ENCODE measurements around the gene DRD3. TPM values are rescaled to one million over a fixed set of nuclear protein-coding genes. Genes with fewer than 3 reads are reported as not detected.
A peak's percentile ranks its signal among the peaks of the same experiment; 100 is the strongest.

The DRD3 gene
- total RNA-seq, 6 experiments from 2014 or later = not detected

DNA sequence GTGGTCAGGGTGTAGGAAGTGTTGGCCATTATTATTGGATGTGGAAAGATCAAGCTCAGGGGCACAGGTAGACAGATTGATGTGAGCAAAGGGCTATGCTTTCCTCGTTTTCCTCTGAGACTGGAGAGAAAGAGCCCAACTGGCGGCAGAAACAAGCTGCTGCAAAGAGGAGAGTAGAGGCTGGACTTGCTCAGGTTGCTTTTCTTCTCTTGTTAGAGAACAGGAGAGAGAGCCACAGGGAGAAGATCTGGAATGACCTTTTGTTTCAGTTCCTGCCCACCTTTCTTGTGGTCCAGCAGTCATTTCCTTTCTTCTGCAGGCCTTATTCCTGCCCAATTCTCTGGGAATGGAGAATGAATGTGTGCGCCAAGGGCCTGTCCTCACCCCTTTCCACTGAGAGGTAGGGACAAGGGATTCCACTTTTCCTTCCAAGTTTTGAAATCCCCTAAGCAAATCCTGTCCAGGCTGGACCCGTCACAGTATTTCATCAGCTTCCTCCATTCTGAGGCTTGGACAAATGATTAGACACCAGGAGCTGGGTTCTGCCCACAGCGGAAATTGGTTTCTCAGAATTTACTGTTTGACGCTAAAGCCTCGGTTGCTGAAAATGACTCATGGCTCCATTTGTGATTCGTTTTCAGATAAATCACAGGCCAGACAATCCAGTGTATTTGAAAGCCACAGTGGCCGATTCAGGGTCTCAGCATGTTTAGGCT lies 42.5 kb upstream of the DRD3 start:
- Mint-ChIP-seq H3K9me3 (peaks cover 18% of the 10 kb centered on the region), H3K27ac (peak overlapping the region; percentile 64), H3K4me1 (ENCODE audit: low read depth) (peaks cover 23% of the 10 kb centered on the region), H3K27me3 (ENCODE audit: insufficient read depth) (peaks cover 18% of the 10 kb centered on the region), H3K4me3 (no peak overlapping the region), H3K36me3 (ENCODE audit: low read depth) (peaks cover 9% of the 10 kb centered on the region; the same call in 1 of the 2 replicates)
- TF ChIP-seq CTCF (IDR thresholded peaks at IDR 0.05) = no peak
- peak; percentile 41 for DNase-seq

DNA sequence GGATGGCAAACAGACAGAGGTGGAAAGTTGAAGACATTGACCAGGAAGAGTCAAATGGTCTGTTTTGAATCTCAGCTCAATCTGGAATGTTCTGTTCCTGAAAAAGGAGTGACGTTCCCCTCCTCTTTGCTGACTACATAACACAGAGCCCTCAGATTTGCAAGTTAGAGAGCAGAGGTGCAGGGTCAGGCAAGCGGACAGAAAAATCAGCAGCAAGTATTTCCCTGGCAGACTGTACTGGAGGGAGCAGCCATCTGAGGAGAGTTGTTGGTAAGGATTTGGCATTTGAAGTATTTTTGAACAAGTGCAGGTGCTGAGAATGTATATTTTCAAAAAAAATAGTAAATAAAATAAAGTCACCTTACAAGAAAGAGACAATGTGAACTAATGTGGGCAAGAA lies 40.9 kb upstream of the DRD3 start:
- no peak for DNase-seq
- Mint-ChIP-seq H3K27ac (no peak overlapping the region), H3K27me3 (ENCODE audit: insufficient read depth) (peaks cover 15% of the 10 kb centered on the region)

GRCh38 chr3:114218578-114219185 lies 39.8 kb upstream of the DRD3 start:
- Mint-ChIP-seq H3K4me1 (ENCODE audit: low read depth) (peaks cover 17% of the 10 kb centered on the region), H3K27me3 (ENCODE audit: insufficient read depth) (peaks cover 14% of the 10 kb centered on the region), H3K4me3 (no peak overlapping the region), H3K27ac (no peak overlapping the region), H3K9me3 (no peaks in the 10 kb centered on the region), H3K36me3 (ENCODE audit: low read depth) (no peaks in the 10 kb centered on the region)
- no peak for TF ChIP-seq CTCF (IDR thresholded peaks at IDR 0.05)
- DNase-seq = no peak

More for the DNA sequence above, 40.9 kb upstream of the DRD3 start:
- peaks cover 17% of the 10 kb centered on the region for H3K4me1 Mint-ChIP-seq (ENCODE audit: low read depth)
- H3K9me3 Mint-ChIP-seq = peaks cover 7% of the 10 kb centered on the region
- no peak overlapping the region for H3K4me3 Mint-ChIP-seq
- no peak for TF ChIP-seq CTCF (IDR thresholded peaks at IDR 0.05)
- peaks cover 7% of the 10 kb centered on the region; the same call in 1 of the 2 replicates for H3K36me3 Mint-ChIP-seq (ENCODE audit: low read depth)

GRCh38 chr3:114218006-114218405 lies 39.2 kb upstream of the DRD3 start:
- Mint-ChIP-seq H3K4me3 (no peak overlapping the region), H3K27ac (no peak overlapping the region), H3K27me3 (ENCODE audit: insufficient read depth) (peaks cover 14% of the 10 kb centered on the region), H3K4me1 (ENCODE audit: low read depth) (peaks cover 17% of the 10 kb centered on the region), H3K9me3 (no peaks in the 10 kb centered on the region), H3K36me3 (ENCODE audit: low read depth) (no peaks in the 10 kb centered on the region)
- TF ChIP-seq CTCF (IDR thresholded peaks at IDR 0.05) = no peak
- no peak for DNase-seq

- Mint-ChIP-seq H3K4me3 (no peak overlapping the region), H3K27me3 (ENCODE audit: insufficient read depth) (peaks cover 14% of the 10 kb centered on the region), H3K36me3 (ENCODE audit: low read depth) (no peaks in the 10 kb centered on the region), H3K9me3 (no peaks in the 10 kb centered on the region), H3K4me1 (ENCODE audit: low read depth) (peaks cover 16% of the 10 kb centered on the region), H3K27ac (no peak overlapping the region)
- no peak for TF ChIP-seq CTCF (IDR thresholded peaks at IDR 0.05)
- DNase-seq = no peak
These were observed 38.4 kb upstream of the DRD3 start for GRCh38 chr3:114217266-114217665.

Data from HFFc6 (cell line).